Activated naive CD4-positive, alpha-beta T cell treated with anti-CD3 and anti-CD28 coated beads, Interleukin-2, amount 10 ng/mL, durations not matched to agents 7 days and 5 days (primary cell): Measurements from ENCODE around the gene ZNF490.
A peak's percentile ranks its signal among the peaks of the same experiment; 100 is the strongest.
"Not testable (repeated sequence)": the region's sequence is repeated elsewhere in the genome, so short reads cannot be mapped to it uniquely, and the experiment has no call there.

Experiments
- CTCF ChIA-PET: fragments of 350-600 bp; sonication (Branson Sonifier 250); formaldehyde crosslinking; loops from one replicate; lab custom pipeline; 2021; ENCODE audit warnings: antibody characterized with exemption; lab: Charles Lee
- DNase-seq: peaks from one replicate; pipeline ENCODE4 v3.0.0-alpha.2; 2020
- H3K27ac Mint-ChIP-seq: one replicate; pipeline ENCODE4 v1.8.0; 2021; ENCODE audit warnings: mild to moderate bottlenecking, moderate library complexity, mixed read lengths
- H3K27me3 Mint-ChIP-seq: one replicate; pipeline ENCODE4 v1.8.0; 2021; ENCODE audit warnings: mild to moderate bottlenecking, mixed read lengths
- H3K36me3 Mint-ChIP-seq: one replicate; pipeline ENCODE4 v1.8.0; 2021; ENCODE audit warnings: mixed read lengths
- H3K4me1 Mint-ChIP-seq: one replicate; pipeline ENCODE4 v1.8.0; 2021; ENCODE audit warnings: mixed read lengths
- H3K4me3 Mint-ChIP-seq: one replicate; pipeline ENCODE4 v1.8.0; 2021; ENCODE audit warnings: mild to moderate bottlenecking, moderate library complexity, mixed read lengths
- H3K9me3 Mint-ChIP-seq: one replicate; pipeline ENCODE4 v1.8.0; 2021; ENCODE audit warnings: mixed read lengths

Gene ZNF490

DNA sequence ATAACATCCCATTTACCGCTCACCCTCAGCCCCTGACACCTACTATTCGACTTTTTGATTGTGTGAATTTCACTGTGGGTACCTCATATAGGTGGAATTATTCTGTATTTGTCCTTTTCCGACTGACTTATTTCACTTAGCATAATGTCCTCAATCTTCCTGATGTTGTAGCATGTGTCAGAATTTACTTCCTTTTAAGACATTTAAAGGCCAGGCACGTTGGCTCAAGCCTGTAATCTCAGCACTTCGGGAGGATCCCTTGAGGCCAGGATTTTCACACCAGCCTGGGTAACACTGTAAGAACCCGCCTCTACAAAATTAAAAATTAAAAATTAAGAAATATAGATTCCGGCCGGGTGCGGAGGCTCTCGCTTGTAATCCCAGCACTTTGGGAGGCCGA is 13.0 kb downstream of the ZNF490 start:
- Mint-ChIP-seq H3K27ac (no peak overlapping the region), H3K4me1 (no peaks in the 10 kb centered on the region), H3K9me3 (no peaks in the 10 kb centered on the region), H3K36me3 (peaks cover 31% of the 10 kb centered on the region), H3K27me3 (no peaks in the 10 kb centered on the region), H3K4me3 (no peak overlapping the region)
- no peak for DNase-seq
- CTCF ChIA-PET: interaction anchor here (1.5 kb wide), 1 partner anchor 163 kb away, joined by 3 read pairs; no protein-coding TSS in a partner anchor

DNA sequence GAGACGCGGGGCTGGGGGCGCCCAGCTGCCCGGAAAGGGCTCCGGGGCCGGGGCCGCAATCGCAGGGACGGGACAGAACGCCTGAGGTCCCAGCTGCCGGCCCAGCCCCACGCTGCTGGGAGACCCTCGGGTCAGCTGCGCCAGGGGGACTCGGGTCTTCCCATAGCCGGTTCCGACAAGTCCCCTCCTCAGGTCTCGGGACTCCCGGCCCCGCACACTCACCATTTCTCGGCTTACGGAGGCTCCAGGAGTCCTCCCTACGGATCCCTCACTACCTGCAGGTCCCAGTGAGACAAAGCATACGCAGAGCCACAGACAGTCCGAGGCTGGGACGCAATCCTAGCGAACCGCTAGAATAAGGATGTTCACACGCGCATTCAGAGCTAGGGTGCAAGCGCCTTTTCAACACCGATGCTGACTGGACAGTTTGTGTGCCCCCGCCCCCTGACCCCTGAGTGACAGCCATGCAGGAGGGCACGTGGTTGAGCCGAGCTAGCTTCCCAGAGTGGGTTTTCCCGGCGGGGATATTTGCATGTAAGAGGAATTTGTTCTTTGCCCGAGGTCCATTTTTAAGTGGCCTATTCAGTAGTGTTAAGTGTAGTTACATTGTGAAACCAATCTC is 13.6 kb downstream of the ZNF490 start:
- Mint-ChIP-seq H3K9me3 (no peaks in the 10 kb centered on the region), H3K4me3 (no peak overlapping the region), H3K4me1 (no peaks in the 10 kb centered on the region), H3K27me3 (no peaks in the 10 kb centered on the region), H3K36me3 (peaks cover 32% of the 10 kb centered on the region), H3K27ac (no peak overlapping the region)
- DNase-seq: no peak
- CTCF ChIA-PET: interaction anchor here (0.9 to 1.5 kb wide), 2 partner anchors 75 to 163 kb away, joined by 3 to 5 read pairs; no protein-coding TSS in a partner anchor

GRCh38 chr19:12596485-12596884 is 14.1 kb downstream of the ZNF490 start:
- H3K27ac Mint-ChIP-seq: no peak overlapping the region
- CTCF ChIA-PET: interaction anchor here (0.9 to 1.5 kb wide), 2 partner anchors 75 to 164 kb away, joined by 3 to 5 read pairs; no protein-coding TSS in a partner anchor
- no peaks in the 10 kb centered on the region for H3K9me3 Mint-ChIP-seq
- H3K4me1 Mint-ChIP-seq: no peaks in the 10 kb centered on the region
- no peak overlapping the region for H3K4me3 Mint-ChIP-seq
- no peaks in the 10 kb centered on the region for H3K27me3 Mint-ChIP-seq
- H3K36me3 Mint-ChIP-seq: peaks cover 35% of the 10 kb centered on the region
- no peak for DNase-seq

DNA sequence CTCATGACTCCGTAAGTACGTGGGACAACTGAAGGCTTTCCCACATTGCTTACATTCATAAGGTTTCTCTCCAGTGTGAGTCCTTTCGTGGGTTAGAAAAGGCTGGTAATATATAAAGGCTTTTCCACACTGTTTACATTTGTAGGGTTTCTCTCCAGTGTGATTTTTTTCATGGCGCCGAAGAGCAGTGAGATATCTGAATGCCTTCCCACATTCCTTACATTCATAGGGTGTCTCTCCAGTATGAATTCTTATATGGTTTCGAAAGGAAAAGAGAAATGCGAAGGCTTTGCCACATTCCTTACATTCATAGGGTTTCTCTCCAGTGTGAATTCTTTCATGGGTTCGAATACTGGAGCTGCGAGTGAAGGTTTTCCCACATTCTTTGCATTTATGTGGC is 29.5 kb downstream of the ZNF490 start:
- Mint-ChIP-seq H3K9me3 (peaks cover 42% of the 10 kb centered on the region), H3K36me3 (peaks cover 59% of the 10 kb centered on the region), H3K27me3 (no peaks in the 10 kb centered on the region), H3K4me1 (no peaks in the 10 kb centered on the region), H3K4me3 (no peak overlapping the region), H3K27ac (no peak overlapping the region)
- no peak for DNase-seq
- CTCF ChIA-PET: interaction anchor here (0.6 kb wide), 1 partner anchor 14 kb away, joined by 3 read pairs; no protein-coding TSS in a partner anchor

DNA sequence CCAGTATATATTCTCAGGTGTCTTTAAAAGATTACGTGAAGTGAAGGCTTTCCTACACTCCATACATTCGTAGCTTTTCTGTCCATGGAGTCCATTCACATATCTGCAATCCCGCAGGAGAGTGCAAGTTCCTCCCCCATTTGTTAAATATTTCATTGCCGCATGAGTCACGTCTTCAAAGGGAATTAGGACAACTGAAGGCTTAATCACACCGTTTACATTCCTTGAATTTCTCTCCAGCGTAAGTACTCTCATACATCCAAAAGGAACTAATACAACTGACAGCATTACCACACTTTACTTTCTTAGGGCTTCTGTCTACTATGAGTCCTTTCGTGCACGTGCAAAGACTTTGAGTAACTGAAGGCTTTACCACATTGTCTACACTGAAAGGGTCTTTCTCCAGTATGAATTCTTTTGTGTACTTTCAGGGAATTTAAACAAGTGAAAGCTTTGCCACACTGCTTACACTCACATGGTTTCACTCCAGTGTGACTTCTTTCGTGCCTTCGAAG is 30.4 kb downstream of the ZNF490 start:
- Mint-ChIP-seq H3K36me3 (peaks cover 62% of the 10 kb centered on the region), H3K27me3 (no peaks in the 10 kb centered on the region), H3K27ac (no peak overlapping the region), H3K4me3 (no peak overlapping the region), H3K9me3 (peaks cover 45% of the 10 kb centered on the region), H3K4me1 (no peaks in the 10 kb centered on the region)
- DNase-seq: no peak
- CTCF ChIA-PET: no interaction called here

GRCh38 chr19:12578641-12579040 is 32.0 kb downstream of the ZNF490 start:
- Mint-ChIP-seq H3K27me3 (no peaks in the 10 kb centered on the region), H3K4me3 (no peak overlapping the region), H3K27ac (no peak overlapping the region), H3K4me1 (peaks cover 9% of the 10 kb centered on the region), H3K9me3 (peaks cover 45% of the 10 kb centered on the region), H3K36me3 (peaks cover 66% of the 10 kb centered on the region)
- CTCF ChIA-PET: interaction anchor here (1.2 kb wide), 1 partner anchor 14 kb away, joined by 3 read pairs; no protein-coding TSS in a partner anchor
- DNase-seq: no peak

DNA sequence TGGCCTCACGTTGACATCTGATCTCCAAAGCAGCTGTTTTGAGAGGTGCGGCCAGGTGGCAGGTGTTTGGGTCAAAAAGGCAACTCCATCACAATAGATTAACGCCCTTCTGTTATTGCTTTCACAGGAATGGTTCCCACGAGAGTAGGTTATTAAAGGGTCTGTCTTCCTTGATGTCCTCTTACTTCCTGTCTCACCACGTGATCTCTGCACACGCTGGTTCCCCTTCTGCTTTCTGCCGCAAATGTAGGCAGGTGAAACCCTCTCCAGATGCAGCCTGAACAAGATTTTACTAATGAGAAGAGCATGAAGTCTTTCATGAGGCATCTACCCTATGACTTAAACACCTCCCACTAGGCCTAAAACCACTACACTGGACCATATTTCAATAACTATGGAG is 36.6 kb downstream of the ZNF490 start:
- H3K4me3 Mint-ChIP-seq: no peak overlapping the region
- CTCF ChIA-PET: no interaction called here
- peaks cover 3% of the 10 kb centered on the region for H3K27me3 Mint-ChIP-seq
- peaks cover 9% of the 10 kb centered on the region for H3K4me1 Mint-ChIP-seq
- H3K27ac Mint-ChIP-seq: peak overlapping the region; percentile 39
- DNase-seq: no peak
- peaks cover 26% of the 10 kb centered on the region for H3K36me3 Mint-ChIP-seq
- H3K9me3 Mint-ChIP-seq: peaks cover 13% of the 10 kb centered on the region

DNA sequence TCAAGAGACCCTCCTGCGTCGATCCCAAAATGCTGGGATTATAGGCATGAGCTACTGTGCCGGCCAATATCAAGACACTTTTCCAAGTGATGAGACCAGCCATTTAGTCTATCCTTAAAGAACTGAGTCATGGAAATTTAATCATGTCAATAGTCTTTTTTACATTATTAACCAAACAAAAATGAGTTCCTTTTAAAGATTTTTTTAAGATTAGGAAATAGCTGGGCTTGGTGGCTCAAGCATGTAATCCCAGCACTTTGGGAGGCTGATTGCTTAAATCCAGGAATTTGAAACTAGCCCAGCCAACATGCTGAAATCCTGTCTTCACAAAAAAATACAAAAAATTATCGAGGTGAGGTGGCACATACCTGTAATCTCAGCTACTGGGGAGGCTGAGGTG is 42.7 kb downstream of the ZNF490 start:
- Mint-ChIP-seq H3K36me3 (no peaks in the 10 kb centered on the region), H3K4me1 (peaks cover 5% of the 10 kb centered on the region), H3K27ac (no peak overlapping the region), H3K4me3 (no peak overlapping the region), H3K9me3 (no peaks in the 10 kb centered on the region), H3K27me3 (peaks cover 13% of the 10 kb centered on the region)
- no peak for DNase-seq
- CTCF ChIA-PET: interaction anchor here (1.3 kb wide), 1 partner anchor 104 kb away, joined by 9 read pairs; no protein-coding TSS in a partner anchor

GRCh38 chr19:12566380-12566779 is 44.2 kb downstream of the ZNF490 start:
- H3K27ac Mint-ChIP-seq, H3K9me3 Mint-ChIP-seq, H3K4me1 Mint-ChIP-seq, H3K36me3 Mint-ChIP-seq, DNase-seq, H3K4me3 Mint-ChIP-seq, CTCF ChIA-PET: not testable (repeated sequence)
- peaks cover 17% of the 10 kb centered on the region for H3K27me3 Mint-ChIP-seq

DNA sequence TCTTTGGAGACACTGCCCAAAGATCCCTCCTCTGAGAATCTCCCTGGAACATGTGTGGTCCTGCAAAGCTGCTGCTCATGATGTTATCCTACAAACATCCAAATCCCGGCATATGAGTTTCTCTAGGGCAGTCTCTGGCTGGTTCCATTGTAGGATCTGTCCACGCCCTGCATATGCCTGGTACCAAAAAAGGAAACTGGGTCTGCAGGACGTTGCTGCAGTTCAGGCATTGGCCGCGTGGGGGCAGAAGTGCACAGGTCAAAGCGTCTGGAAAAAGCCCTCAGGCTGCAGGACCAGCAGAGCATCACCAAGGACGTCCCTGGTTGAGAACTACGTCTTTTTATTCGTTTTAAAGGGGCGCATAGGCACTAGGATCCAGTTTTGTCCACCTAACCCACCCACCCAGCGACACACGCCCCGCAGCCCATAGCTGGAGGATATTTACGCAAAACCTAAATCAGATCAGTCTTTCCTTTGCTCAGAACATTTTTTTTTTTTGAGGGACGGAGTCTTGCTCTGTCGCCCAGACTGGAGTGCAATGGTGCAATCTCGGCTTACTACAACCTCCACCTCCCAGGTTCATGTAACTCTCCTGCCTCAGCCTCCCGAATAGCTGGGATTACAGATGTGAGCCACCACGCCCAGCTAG is 46.5 kb downstream of the ZNF490 start:
- DNase-seq: peak; percentile 94
- H3K4me3 Mint-ChIP-seq: no peak overlapping the region
- H3K9me3 Mint-ChIP-seq: no peaks in the 10 kb centered on the region
- CTCF ChIA-PET: interaction anchor here (0.6 to 2.2 kb wide), 10 partner anchors 11 to 114 kb away, joined by 3 to 35 read pairs (median 3); partner anchors contain the start of genes MAN2B1 and WDR83
- H3K36me3 Mint-ChIP-seq: no peaks in the 10 kb centered on the region
- peaks cover 5% of the 10 kb centered on the region for H3K4me1 Mint-ChIP-seq
- H3K27me3 Mint-ChIP-seq: peaks cover 13% of the 10 kb centered on the region
- no peak overlapping the region for H3K27ac Mint-ChIP-seq

GRCh38 chr19:12555456-12555930 is 55.1 kb downstream of the ZNF490 start:
- Mint-ChIP-seq H3K4me1 (peaks cover 23% of the 10 kb centered on the region), H3K36me3 (peaks cover 1% of the 10 kb centered on the region), H3K9me3 (no peaks in the 10 kb centered on the region), H3K4me3 (no peak overlapping the region), H3K27ac (no peak overlapping the region), H3K27me3 (peaks cover 10% of the 10 kb centered on the region)
- no peak for DNase-seq
- CTCF ChIA-PET: no interaction called here

DNA sequence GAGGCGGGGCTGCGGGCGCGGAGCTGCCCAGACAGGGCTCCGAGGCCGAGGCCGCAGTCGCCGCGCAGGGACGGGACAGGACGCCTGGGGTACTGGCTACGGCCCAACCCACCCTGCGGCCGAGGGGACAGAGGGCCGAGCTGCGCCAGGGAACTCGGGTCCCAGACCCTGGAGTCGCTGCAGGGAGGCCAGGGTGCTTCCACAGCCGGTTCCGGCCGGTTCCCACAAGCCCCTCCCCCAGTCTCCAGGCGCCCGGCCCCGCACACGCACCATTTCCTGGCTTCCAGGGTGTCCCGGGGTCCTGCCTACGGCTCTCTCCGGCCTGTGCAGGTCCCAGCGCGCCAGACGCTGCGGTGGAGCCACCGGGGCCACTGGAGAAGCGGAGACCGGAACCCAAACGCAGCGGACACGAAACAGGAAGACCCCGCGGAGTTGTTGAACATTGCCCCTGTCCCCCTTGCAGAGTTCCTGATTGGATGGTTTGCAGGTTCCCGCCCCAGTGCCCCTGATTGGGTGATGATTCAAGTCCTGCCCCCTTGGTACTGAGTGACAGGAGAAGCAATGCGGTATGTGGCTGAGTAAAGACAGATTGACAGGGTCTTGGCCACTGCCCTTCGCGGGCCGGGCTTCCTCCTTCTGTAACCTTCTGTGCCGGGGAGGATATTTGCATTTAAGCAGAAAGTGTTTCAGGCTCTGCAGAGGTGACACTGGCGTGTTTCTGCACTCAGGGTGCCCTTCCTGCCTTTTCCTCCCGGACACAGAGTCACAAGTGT is 59.4 kb downstream of the ZNF490 start, which contains the start of gene ZNF564:
Gene ZNF564 (minus strand): TSS at position 423 of the 773 bp plus-strand sequence. CDS start 150 bp downstream, at position 273.
- peaks cover 10% of the 10 kb centered on the region for H3K27me3 Mint-ChIP-seq
- peak; percentile 97 for DNase-seq
- peak within 1 kb of the TSS; percentile 91 for H3K4me3 Mint-ChIP-seq
- peaks cover 32% of the 10 kb centered on the region for H3K36me3 Mint-ChIP-seq
- peaks cover 10% of the 10 kb centered on the region for H3K9me3 Mint-ChIP-seq
- peak within 1 kb of the TSS; percentile 94 for H3K27ac Mint-ChIP-seq
- CTCF ChIA-PET: interaction anchor here (1.7 kb wide), 1 partner anchor 126 kb away, joined by 6 read pairs; no protein-coding TSS in a partner anchor
- H3K4me1 Mint-ChIP-seq: peaks cover 37% of the 10 kb centered on the region

- Mint-ChIP-seq H3K27me3 (no peaks in the 10 kb centered on the region), H3K9me3 (peaks cover 38% of the 10 kb centered on the region), H3K27ac (no peak overlapping the region), H3K4me3 (no peak overlapping the region), H3K36me3 (peaks cover 68% of the 10 kb centered on the region), H3K4me1 (peaks cover 32% of the 10 kb centered on the region)
- CTCF ChIA-PET: no interaction called here
- no peak for DNase-seq
Measured at GRCh38 chr19:12546903-12547302, 63.7 kb downstream of the ZNF490 start.

GRCh38 chr19:12546068-12546467 is 64.5 kb downstream of the ZNF490 start:
- peaks cover 74% of the 10 kb centered on the region for H3K36me3 Mint-ChIP-seq

More at GRCh38 chr19:12546068-12546467, 64.5 kb downstream of the ZNF490 start:
- DNase-seq: no peak
- Mint-ChIP-seq H3K27ac (no peak overlapping the region), H3K27me3 (no peaks in the 10 kb centered on the region), H3K4me3 (no peak overlapping the region), H3K4me1 (peaks cover 26% of the 10 kb centered on the region), H3K9me3 (peaks cover 38% of the 10 kb centered on the region)
- CTCF ChIA-PET: no interaction called here
